NK-92 (cell line): Measurements from ENCODE around the gene COMMD3.

Source experiments
- DNase-seq: peaks from one replicate; lab custom pipeline; 2025; ENCODE audit not compliant: unreplicated experiment; lab: John Stamatoyannopoulos, UW

Gene COMMD3

GRCh38 chr10:22365644-22366434 is 49.7 kb downstream of the COMMD3 start:
- DNase-seq: no peak

GRCh38 chr10:22366435-22366703 is 50.2 kb downstream of the COMMD3 start:
- DNase-seq: no peak

DNA sequence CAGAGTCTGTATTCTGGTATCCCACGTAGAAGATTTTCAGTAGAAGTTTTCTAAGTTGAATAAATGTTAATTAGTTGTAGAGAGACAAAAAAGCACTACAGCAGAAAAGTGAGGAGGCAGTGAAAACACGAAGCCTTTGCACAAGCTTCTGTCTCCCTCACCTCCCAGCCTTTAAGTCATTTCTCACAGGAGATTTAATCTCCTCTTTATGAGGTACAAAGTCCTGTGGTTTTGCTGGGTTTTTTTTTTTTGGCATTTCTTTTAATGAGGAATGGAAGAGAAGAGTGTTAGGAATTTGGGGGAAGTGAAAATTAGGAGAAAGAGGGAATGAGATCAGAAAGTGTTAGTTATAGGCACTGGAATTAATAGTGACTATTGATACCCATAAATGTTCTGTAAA is 50.6 kb downstream of the COMMD3 start:
- DNase-seq: no peak

DNA sequence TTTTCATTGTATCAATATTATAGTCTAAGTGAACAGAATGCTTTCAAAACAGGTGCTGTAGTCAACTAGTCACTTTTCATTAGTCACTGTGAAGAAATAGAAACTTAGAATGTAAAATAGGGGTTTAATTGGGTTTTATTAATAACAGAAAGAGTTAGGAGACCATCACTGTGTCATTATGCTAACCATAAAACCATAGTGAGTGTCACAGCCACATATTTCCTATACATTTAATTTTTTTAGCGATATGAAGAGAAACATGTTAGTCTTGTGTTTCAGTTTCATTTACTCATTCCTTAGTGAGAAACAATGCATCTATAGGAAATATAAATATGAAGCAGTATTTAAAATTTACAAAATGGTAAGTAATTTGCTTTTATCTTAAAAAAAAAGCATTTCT is 51.3 kb downstream of the COMMD3 start:
- no peak for DNase-seq

DNA sequence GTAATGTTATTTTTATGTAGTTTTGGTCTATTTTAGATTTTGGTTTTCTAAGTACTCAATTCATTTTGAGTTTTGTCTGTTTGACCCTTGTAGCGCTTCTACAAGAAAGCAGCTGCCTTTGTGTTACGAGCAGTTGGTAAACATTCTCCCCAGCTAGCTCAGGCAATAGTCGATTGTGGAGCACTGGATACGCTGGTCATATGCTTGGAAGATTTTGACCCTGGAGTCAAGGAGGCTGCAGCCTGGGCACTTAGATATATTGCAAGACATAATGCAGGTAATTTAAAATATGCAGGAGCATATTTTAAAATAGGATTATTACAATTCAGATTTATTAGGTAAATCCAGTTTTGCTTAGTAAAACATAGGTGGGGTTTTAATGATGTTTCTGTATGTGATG is 52.2 kb downstream of the COMMD3 start:
- DNase-seq: no peak

GRCh38 chr10:22368981-22369380 is 52.8 kb downstream of the COMMD3 start:
- no peak for DNase-seq

DNA sequence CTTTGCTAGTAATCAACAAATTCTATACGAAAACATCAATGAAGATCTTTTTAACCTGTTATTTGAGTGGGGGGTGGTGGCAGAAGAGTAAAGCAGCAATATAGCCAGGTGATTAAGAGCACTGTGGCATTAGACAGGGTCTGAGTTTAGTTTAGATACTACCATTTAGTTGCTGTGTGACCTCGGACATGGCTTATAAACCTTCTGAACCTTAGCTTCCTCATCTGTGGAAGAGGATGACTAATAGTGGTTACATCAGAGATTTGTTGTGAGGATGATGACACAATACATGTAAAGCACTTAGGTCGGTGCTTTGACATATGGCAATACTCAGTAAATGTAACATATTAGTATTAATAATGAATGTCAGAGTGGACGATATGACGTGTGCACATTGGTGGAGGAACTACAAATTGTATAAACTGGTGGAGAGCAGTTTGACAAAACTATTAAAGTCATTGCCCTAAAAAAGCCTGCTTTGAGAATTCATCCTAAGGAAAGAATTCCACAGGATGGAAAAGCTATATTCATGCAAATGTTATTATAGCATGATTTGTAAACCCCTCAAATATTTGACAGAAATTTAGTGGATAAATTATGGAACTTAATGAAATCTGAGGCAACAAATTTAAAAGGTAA is 53.4 kb downstream of the COMMD3 start:
- no peak for DNase-seq
